Adrenal gland (tissue), 12 donors: Measurements from ENCODE around the gene ETNK2. TPM values are rescaled to one million over a fixed set of nuclear protein-coding genes. Genes with fewer than 3 reads are reported as not detected.

Experiments
- DNase-seq, 7 donors: peaks; one replicate each; pipeline ENCODE4 v3.0.0-alpha.2; 2019 to 2020
- H3K27ac ChIP-seq, 5 donors: fragments of 200-600 bp; sonication (generic) in 4 of 5; 1 replicate in 3 of 5; 2 replicates in 2 of 5; pipeline versions ENCODE4 v1.5.1 to v1.8.0; 2016 to 2020; ENCODE audit warnings: mild to moderate bottlenecking in 1 of 5
- H3K27me3 ChIP-seq: fragments of 200-600 bp; 2 replicates; pipeline ENCODE4 v1.8.0; 2021
- H3K36me3 ChIP-seq, 2 donors: fragments of 200-600 bp; replicated peaks in 1 of 2; 1 replicate in 1 of 2; 2 replicates in 1 of 2; pipeline versions ENCODE4 v1.5.1 to v1.8.0; 2018 to 2022
- H3K4me1 ChIP-seq, 2 donors: fragments of 200-600 bp; replicated peaks in 1 of 2; 1 replicate in 1 of 2; 2 replicates in 1 of 2; pipeline versions ENCODE4 v1.5.1 to v1.8.0; 2018 to 2021
- H3K4me3 ChIP-seq, 4 donors: fragments of 200-600 bp; sonication (generic) in 3 of 4; one replicate each; pipeline ENCODE4 v1.5.1; 2016 to 2018
- H3K9me3 ChIP-seq, 3 donors: fragments of 200-600 bp; sonication (generic) in 1 of 3; replicated peaks in 1 of 3; 1 replicate in 2 of 3; 2 replicates in 1 of 3; pipeline versions ENCODE4 v1.5.1 to v1.8.0; 2016 to 2021
- CTCF ChIP-seq, 6 experiments: fragments of 450-650 bp in 4 of 6; fragments of 200-600 bp in 2 of 6; sonication (generic) in 1 of 6; IDR thresholded peaks; 1 replicate in 5 of 6; 2 replicates in 1 of 6; pipeline versions ENCODE4 v1.5.1 to v1.8.0; 2016 to 2021; ENCODE audit warnings: antibody characterized with exemption in 6 of 6, mild to moderate bottlenecking in 2 of 6, moderate library complexity in 1 of 6
- POLR2A ChIP-seq, 2 donors: fragments of 450-650 bp; IDR thresholded peaks; one replicate each; pipeline ENCODE4 v1.6.1; 2017; ENCODE audit warnings: antibody characterized with exemption in 2 of 2, mild to moderate bottlenecking in 2 of 2, moderate library complexity in 1 of 2
- WGBS, 4 donors: extraction: QIAGEN DNeasy Blood & Tissue Kit in 2 of 4; methylation state at CpG; one replicate each; pipeline versions ENCODE4 v1.1.5 to v1.1.7; 2013 to 2017; 5-methylcytosine and 5-hydroxymethylcytosine counted together
- intact Hi-C, 2 donors: fragments of 100-400 bp; cut with DNase I; formaldehyde crosslinking; loops; one replicate each; pipeline versions ENCODE4 v1.14.1 to v1.15.0; 2022 to 2023
- polyA plus RNA-seq, 3 donors: library from polyadenylated mRNA; stranded (reverse); fragments of 200-250 nt in 2 of 3; fragments of 350-450 nt in 1 of 3; fragmentation: Illumina TruSeq in 1 of 3; extraction: RNeasy Lipid Tissue Mini Kit (QIAGEN cat#74804) in 1 of 3; gene quantifications; one replicate each; pipeline ENCODE4 v1.2.3, GENCODE V29; 2013 to 2014
- total RNA-seq, 9 donors: library from RNA; depleted of rRNA in 4 of 9; stranded (reverse); fragments of >200 nt in 4 of 9; fragments of 120-200 nt in 1 of 9; fragmentation: NEBNext Ultra II Directional in 1 of 9; extraction: Animal tissue kit (Norgen Biotek cat#: 25700) in 1 of 9; gene quantifications; one replicate each; pipeline versions ENCODE4 v1.1.0 to v1.2.4, GENCODE V29; 2013 to 2023
- donor health status: healthy with polysubstance abuse.
- donor health status: Bipolar disorder and iron deficiency.
- donor health status: DM: yes; HTN: yes; CAD: no.
- donor health status: DM: no; HTN: no; CAD: no.
- donor health status: DM: no; HTN: no; CAD: no.
- donor health status: DM: yes; HTN: yes; CAD: no.

Gene ETNK2
- total and polyA plus RNA-seq, 12 donors = 3.1 to 78.6 (median 9.3) TPM

DNA sequence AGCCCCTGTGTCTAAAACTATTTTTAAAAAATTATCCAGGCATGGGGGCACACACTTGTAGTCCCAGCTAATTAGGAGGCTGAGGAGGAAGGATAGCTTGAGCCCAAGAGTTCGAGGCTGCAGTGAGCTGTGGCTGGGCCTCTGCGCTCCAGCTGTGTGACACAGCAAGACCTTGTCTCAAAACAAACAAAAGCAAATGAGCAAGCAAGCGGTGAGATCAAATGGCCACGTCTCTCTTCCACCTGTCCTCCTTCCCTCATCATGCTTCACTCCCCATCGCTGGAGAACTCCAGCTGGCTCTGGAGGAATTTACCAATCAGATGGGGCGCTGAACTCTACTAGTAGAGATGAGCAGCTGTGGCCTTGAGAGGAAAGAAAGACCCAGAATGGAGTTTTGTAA is 28.3 kb upstream of the ETNK2 start:
- TF ChIP-seq POLR2A (IDR thresholded peaks at IDR 0.05) = no peak
- TF ChIP-seq CTCF (IDR thresholded peaks at IDR 0.05) = no peak
- no peaks in the 10 kb centered on the region for H3K4me1 ChIP-seq
- no peak overlapping the region for H3K4me3 ChIP-seq
- no peak for DNase-seq
- WGBS, 4 donors = 85 to 89% (median 88%) methylated on average over 6 of the region's 6 CpGs
- H3K9me3 ChIP-seq = no peaks in the 10 kb centered on the region
- H3K27me3 ChIP-seq = no peaks in the 10 kb centered on the region
- intact Hi-C loops = no loop called here
- no peak overlapping the region for H3K27ac ChIP-seq
- H3K36me3 ChIP-seq = no peaks in the 10 kb centered on the region

DNA sequence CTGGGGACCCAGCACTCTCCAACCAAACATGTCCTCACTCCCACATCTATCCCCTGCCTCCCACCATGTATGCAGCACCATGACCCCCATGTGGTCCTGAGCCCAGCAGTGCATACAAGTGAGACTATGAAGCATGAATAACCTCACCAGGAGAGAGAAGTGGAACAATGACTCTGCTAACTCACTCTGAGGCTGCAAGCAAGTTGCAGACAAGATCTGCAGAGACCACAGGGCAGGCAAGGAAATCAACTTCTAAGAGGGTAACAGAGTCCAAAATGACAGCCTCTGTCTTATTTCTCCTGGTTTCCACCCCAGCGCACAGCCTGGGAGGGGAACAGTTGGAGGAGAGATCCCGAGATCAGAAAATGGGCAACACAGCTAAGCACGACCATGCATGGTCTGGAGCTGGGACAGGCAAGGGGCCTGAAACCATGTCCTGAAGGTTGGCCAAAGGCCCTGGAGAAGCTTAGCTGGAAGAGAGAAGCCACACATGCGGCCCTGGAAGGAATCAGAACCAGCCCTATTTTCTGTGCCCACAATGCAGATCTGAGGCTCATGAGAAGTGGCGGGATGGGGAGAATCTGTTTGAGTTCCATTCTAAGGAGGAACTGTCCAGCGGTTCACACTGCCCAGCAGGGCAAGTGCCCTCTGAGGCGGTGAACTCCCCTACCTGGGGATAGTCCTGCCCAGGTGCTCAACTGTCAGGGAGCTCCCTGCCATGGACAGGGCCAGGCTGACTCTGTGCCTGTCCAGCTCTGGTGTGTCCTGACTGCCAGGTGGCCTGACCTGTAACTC is 26.8 kb upstream of the ETNK2 start:
- H3K27me3 ChIP-seq = no peaks in the 10 kb centered on the region
- H3K4me3 ChIP-seq = no peak overlapping the region
- H3K4me1 ChIP-seq = no peaks in the 10 kb centered on the region
- no peak for TF ChIP-seq POLR2A (IDR thresholded peaks at IDR 0.05)
- no peak for TF ChIP-seq CTCF (IDR thresholded peaks at IDR 0.05)
- no peaks in the 10 kb centered on the region for H3K36me3 ChIP-seq
- DNase-seq = no peak
- H3K9me3 ChIP-seq = no peaks in the 10 kb centered on the region
- intact Hi-C loops = no loop called here
- no peak overlapping the region for H3K27ac ChIP-seq
- WGBS, 4 donors = 82 to 98% (median 88%) methylated on average over 6 to 7 of the region's 7 CpGs

- H3K27ac ChIP-seq = no peak overlapping the region
- no peaks in the 10 kb centered on the region for H3K27me3 ChIP-seq
- H3K9me3 ChIP-seq = no peaks in the 10 kb centered on the region
- H3K36me3 ChIP-seq = no peaks in the 10 kb centered on the region
- no peak for TF ChIP-seq CTCF (IDR thresholded peaks at IDR 0.05)
- no peak for TF ChIP-seq POLR2A (IDR thresholded peaks at IDR 0.05)
- 43 to 58% (median 51%) methylated on average over 4 of the region's 4 CpGs for WGBS, 4 donors
- DNase-seq = no peak
- intact Hi-C loops = no loop called here
- no peak overlapping the region for H3K4me3 ChIP-seq
- no peaks in the 10 kb centered on the region for H3K4me1 ChIP-seq
Measured at GRCh38 chr1:204177133-204177532, 25.3 kb upstream of the ETNK2 start.

- intact Hi-C loops = no loop called here
Measured at GRCh38 chr1:204176049-204176448, 24.2 kb upstream of the ETNK2 start.

More at GRCh38 chr1:204176049-204176448, 24.2 kb upstream of the ETNK2 start:
- H3K27ac ChIP-seq = no peak overlapping the region
- H3K9me3 ChIP-seq = no peaks in the 10 kb centered on the region
- no peaks in the 10 kb centered on the region for H3K27me3 ChIP-seq
- DNase-seq = no peak
- H3K4me1 ChIP-seq = no peaks in the 10 kb centered on the region
- TF ChIP-seq POLR2A (IDR thresholded peaks at IDR 0.05) (no peak), CTCF (IDR thresholded peaks at IDR 0.05) (no peak)
- H3K4me3 ChIP-seq = no peak overlapping the region
- 78 to 89% (median 82%) methylated on average over 5 of the region's 5 CpGs for WGBS, 4 donors
- H3K36me3 ChIP-seq = no peaks in the 10 kb centered on the region
